DMS153 treated with DMSO at 0.1 percent for 48 hours (cell line): ENCODE data around the gene PDZRN4.
A peak's percentile ranks its signal among the peaks of the same experiment; 100 is the strongest.

Source experiments
- DNase-seq: peaks from one replicate; lab custom pipeline; 2025; ENCODE audit not compliant: unreplicated experiment; lab: John Stamatoyannopoulos, UW

Gene PDZRN4

DNA sequence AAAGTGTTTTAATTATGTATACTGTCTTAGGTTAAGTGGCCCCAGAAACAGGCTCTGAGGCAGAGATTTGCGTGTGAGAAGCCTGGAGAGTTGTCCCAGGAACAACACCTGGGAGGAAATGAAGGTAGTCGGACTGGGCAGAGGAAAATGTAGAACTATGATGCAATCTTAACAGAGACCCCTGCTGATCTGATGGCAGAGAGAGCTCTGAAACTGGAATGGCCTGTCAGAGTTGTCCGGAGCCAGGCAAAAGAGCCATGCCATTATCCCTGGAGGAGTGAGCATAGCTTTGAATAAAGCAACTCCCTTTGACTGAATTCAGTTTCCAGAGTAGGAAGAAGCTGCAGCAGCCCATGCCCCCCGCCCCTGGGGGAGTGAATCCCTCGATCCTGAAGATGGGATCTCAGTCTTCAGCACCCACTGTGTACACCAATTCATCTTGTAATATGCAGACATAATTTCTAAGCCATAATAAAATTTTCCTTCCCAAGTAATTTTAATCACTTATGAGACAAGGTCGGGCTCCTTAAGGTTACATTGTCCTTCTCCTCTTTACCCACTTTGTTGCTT, 264.8 kb downstream of the PDZRN4 start:
- DNase-seq: no peak

DNA sequence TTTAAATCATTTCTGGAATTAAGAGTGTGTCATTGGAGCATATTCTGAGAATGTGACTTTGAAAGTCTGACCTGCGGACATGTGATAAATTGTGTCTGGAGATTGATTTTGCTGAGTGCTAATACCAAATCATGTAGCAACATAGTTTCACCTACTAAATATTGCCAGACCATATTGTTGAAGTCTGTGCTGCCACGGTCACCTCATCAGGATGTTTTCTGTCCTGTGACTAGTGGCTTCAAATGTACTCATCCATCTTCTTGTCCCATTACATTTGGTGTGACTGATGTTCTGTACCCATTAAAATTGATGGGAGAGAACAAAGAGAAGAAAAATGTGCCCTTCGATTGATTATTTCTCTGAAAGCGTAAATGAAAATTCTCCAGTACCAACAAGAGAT, 265.3 kb downstream of the PDZRN4 start:
- no peak for DNase-seq

DNA sequence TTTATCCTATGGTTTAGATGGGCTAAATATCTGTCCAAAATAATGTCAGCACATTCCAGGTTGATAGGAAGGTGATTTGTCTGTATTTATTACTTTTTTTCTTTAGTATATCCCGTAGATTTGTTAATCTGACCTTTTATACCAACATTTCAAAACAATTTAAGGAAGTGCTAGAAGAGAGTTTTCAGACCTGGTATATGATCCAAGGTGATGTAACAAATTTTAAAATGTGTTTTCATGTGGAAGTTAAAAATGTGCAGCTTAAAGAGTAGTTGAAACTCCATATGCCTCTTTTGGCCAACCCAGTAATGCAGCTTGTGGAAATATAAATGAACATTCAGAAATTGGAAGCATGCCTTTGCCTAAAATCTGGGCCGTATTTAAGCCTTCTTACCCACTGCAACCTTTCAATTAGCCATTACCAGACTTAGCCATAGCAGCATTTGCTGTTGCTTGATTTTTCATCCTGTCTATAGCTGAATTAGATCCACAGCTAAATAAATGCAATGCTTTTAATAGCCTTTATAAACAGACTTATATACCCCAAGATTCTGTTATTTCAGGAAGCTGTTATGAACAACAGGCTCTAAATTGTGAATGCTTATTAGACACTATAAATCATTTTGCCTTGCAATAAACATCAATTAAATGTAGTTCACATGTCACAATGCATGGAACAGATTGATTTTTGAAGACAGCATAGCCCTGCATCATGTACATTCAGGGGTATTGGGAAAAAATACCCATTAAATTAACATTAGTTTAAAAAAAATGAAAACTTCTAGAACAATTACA, 271.2 kb downstream of the PDZRN4 start:
- DNase-seq: no peak

DNA sequence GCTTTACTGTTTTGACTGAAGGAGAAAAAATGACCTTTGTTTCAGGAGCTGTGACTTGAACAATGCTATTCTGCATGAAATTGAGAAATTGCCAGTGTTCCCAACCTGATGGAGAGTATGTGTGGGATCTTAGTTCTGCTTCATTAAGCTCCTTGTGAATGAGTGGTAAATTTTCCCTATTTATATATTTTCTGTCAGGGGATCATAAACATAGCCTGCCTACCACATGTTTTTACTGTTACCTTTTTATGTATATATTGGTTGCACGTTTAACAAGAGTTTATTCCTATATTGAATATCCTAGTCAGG, 271.7 kb downstream of the PDZRN4 start:
- DNase-seq: no peak

DNA sequence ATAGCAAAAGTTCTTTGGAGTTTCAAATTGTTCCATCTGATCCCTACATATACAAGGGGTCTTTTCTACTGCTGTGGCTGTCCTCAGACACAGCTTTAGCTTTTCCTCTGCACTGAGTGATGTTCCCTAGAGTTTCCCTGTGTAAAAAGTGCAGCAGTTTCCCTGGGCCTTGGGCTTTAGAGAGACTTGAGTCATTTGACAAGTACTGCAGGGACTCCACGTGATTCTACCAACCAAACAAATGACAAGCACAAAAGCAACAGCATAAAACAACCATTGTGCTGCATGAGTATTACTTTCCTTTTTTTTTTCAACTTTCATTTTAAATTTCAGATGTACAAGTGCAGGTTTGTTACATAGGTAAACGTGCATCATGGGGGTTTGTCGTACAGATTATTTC, 272.8 kb downstream of the PDZRN4 start:
- no peak for DNase-seq

DNA sequence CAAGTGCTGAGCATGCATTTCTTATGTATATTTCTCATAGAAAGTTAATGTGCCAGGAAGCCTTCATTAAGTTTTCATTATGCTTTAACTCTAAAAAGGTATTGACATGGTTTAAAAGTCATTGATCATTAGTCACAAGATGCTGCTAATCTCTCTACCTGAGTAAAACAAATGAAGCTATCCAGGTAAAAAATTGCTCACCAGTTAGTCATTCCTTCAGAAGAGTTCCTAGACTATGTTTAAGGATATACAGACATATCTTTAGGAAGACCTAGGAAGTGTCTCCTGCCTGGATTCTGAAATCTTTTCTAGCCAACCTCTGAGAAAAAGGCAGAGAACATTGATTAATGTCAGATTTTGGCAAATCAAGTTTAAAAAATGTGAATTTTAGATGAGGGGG, 274.2 kb downstream of the PDZRN4 start:
- no peak for DNase-seq

DNA sequence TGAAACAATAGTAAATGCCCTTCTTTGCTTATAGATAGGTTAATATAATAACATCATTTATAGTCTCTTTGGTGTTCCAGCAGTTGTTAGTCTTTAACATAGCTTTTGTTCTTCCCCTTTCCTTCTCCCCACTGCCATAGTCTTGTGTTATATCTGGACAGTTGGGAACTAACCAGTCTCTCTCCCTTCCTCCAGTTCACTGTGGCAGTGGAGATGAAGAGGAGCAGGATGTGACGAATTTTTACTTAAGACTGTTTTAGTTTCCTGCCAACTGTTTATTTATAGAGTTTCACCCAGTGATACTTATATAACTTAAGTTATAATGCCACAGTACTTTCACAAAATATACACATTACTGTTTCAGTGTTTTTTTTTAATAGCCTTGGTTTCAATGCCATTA, 277.4 kb downstream of the PDZRN4 start:
- DNase-seq: no peak

DNA sequence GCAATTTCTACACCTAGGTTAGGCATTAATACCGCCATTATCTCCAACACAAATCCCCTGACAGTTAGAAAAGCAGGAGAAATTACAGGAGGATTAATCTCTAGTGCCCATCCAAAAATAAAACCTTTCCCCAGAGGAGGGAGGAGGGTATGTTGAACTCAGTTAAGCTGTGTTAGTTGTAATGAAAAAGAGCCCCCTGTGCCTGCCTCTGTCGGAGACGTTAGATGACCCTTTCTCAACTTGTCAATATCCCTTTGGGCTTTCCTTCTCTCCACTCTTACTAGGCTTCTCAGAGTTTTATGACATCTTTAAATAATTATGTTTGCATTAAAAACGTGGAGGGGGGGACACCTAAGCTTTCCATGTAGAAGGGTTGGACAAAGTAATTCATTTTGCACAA, 278.2 kb downstream of the PDZRN4 start:
- no peak for DNase-seq

DNA sequence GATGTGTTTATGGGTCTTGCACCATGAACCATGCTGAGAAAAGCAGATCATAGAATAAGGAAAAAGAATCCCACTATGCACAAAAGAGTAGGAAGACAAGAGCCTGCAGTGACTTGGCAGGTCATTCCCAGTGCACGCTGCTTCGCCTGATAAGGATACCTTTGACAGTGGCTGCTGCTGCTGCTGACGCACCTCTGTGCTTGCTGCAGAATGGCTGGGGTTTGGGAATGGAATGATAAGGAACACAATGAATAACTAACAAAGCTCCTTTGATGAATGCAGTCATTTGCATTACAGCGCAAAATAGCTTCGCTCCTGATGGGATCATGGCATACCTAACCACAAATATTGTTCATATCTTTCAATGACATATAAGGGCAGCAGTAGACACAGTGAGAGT, 278.7 kb downstream of the PDZRN4 start:
- no peak for DNase-seq

DNA sequence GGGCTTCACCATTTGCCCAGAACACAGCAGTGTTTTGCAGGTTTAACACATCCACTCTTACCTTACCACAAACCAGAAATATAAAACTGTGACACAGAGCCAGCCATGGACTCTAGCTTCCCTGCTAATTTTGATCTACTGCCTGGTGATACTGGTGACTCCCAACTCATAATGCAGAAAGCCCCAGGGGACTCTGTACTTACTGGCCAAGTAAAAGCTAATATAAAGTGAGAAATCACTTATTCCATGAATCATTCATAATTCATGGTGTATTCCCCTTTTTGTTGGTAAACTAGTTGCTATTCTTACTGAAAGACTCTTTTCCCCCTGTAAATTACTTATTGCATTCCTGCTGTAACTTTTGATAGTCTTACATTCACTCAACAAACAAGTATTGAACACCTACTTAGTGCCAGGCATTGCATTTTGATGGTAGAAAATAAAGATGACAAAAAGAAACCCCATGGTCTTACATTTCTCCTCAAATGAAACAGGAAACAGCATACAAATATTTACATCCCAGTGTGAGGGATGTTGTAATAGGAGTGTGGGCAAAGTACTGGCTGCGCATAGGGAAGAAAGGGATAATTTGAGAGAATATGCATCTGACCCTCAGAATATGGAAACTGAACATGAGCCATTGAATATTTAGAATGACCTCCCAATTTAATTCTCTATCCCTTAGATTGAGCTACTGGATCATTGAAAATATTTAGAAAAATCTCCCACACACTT, 279.6 kb downstream of the PDZRN4 start:
- DNase-seq: no peak

DNA sequence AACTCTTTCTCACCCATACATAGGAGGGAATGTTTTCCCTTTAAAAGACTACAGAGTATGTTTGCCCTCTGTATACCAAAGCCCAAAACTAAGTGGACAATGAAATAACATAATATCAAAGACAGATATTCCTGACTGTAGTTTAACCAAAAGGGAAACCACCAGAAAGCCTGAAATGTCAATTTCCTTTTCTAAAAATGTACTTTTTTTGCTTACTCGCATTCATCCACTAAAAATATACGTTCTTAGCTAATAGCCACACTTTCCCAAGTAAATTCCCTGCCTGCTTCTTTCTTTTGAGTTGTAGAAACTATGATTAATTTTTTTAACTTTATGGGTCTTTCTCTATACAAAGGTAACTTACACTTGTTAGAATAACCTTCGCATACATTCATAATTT, 280.2 kb downstream of the PDZRN4 start:
- DNase-seq: no peak

DNA sequence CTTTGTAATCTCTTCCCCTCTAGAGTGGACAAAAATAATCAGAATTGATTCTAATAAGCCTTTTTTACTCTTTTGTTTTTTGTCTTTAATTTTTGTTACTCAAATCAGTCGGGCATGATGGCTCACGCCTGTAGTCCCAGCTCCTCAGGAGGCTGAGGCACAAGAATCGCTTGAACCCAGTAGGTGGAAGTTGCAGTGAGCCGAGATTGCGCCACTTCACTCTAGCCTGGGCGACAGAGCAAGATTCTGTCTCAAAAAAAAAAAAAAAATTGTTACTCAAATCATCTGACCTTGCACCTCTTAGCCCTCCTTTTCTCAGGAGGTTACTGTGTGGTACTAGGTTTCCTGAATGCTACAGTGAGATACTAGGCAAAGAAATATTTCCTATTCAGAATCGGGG, 280.6 kb downstream of the PDZRN4 start:
- DNase-seq: no peak

DNA sequence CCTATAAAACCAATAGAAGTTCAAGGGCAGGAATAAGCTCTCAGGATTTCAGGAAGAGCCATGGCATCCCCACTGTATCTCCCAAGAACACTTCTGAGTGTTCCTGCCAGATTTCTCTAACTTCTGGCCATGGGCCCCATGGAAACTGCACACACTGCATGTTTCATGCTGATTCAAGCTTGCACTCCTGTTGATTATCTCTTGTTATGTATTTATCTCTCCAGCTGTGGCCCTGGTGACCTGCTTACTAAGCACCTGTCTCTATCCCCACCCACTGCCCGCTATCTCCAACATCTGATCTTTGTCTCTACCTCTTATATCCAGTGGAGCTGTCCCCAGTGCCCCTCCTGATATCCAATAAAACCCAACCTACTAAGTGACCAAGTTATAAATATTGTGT, 285.3 kb downstream of the PDZRN4 start:
- no peak for DNase-seq

DNA sequence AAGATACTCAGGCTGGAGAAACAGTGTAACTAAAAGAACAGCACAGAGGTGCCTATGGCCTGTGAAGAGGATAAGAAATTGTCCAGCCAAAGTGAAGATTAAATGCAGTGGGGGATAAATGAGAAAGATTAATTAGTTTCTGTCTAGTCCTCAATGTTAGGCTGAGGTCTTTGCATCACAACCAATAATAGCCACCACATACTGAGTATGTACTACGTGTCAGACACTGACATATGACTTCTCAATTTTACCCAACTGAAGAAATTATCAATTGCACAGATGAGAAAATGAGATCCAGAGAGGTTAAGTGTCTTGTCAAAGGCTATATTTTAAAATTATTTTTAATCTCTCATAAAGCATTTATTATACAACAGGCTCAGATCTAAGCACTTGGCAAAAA, 285.9 kb downstream of the PDZRN4 start:
- no peak for DNase-seq

DNA sequence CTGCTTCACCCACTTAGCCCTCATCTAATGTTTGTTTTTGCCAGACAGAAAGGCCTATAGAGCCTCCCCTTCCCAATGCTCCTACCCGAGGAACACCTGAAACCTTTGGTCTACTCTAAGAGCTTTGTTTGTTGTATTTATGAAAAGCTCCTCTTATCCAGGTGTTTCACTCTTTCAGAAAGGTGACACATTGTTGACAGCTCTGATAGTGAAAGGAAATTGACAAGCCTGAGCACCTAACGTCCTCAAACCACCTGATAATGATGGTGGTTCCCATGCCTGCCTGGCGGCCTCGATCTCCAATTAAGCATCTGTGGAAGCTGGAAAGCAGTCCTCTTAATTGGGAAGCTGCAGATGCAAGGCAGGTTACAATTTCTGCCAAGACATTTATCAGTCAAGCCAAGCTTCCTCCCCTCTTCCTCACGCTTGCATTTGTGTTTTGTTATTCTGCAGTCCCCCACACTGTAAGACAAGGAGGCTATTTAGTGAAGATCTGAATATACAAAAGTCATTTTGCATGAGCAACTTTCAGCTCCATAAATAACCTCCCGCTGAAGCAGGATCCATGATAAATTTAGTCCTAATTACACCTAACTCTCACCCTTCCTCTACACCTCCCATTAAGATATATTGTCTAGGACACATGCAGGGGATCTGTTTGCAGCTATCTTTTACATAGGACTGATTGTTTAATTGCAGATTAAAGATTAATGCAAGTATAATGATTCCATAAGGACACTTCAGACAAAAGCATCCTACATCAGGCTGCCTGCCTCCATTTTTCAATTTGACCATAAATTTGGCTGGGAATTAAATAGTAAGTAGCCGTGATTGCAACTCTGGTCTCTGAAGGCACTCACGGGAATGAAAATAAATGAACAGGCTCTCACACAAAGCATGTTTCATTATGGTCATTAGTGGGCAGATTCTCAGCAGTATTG, 288.6 kb downstream of the PDZRN4 start:
- peak; percentile 81 for DNase-seq

DNA sequence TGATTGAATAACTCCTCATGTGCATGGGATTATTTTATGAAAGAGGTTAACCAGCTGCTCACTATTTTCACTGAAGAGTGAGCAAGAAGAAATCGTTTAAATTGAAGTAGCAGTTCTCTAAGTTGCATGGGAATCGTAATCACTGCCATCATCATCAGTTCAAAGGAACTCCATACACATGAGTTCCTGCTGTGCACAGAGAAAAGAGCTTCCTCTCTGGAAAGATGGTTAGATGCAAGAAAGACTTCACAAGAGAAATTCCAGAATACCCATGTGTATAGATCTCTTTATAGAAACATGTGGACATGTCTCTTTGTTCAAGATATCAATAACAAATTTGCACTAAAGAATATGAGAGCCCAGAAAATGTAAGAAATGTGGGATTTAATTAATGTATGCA, 291.3 kb downstream of the PDZRN4 start:
- DNase-seq: no peak

DNA sequence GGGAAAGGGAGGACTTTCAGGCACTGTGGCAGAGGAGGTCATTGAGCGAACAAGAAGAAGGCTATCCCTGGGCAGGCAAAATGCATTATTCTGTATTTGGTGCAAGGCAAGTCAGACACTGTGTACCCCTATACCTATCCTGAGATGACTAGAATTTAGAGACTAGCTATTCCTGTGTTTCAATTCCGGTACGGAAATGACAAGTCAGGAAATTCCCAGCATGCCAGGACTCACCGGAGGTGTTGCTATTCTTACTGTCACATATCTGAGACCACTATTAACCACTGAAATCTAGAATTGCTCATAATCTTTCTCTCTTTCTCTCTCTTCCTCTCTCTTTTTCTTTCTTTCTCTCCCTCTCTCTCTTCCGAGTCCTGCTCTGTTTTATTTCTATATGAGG, 297.1 kb downstream of the PDZRN4 start:
- no peak for DNase-seq

DNA sequence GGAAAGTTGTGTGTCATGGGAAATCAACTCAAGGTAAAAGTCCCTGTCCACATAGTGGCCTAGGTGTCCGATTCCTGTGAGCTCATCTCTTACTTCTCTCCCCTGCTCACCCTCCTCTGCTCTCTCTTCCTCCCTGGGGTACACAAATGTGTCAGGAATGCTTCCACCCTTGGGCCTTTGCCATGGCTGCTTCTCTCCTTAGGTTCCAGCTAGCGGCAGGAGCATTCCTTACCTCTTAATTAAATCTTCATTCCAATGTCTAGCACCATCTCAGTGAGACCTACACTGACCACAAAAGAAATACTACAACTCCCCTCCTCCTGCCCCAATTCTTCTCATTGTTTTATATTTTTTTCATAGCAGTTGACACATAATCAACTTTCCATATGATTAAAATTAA, 298.6 kb downstream of the PDZRN4 start:
- no peak for DNase-seq

DNA sequence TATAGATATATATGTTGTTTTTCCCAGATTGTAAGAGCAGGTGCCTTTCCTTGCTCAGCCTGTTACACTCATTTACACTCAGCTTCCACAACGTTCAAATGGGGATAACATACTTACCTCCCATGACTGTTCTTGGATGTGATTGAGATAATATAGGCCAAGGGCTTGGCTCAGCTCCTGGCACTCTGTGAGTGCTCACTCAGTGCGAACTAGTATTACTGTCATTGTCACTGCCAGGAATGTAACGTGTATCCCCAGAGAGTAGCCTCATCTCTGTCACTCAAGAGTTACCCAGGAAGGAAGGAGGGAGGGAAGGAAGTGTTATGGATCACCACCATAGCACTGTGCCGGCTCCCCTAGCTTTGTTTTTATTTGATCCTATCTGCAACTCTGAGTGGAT, 307.9 kb downstream of the PDZRN4 start:
- DNase-seq: no peak

DNA sequence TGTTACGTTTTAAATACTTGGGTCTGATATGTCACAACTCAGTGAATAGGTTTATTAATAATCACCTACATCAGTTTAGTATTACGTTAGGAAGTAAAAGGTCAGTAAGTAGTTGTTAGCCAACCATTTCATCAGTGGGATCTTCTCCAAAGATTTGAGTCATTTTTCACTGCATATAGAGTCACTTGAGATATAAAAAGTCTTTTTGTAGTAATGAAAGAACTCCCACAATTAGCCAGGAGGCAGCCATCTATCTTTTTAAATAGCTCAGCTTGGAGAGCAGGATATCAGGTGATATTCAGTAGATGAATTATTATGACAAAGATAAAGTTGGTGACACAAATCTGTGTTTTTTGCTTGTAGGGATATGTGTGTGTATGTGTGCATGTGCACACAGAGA, 309.3 kb downstream of the PDZRN4 start:
- DNase-seq: no peak

DNA sequence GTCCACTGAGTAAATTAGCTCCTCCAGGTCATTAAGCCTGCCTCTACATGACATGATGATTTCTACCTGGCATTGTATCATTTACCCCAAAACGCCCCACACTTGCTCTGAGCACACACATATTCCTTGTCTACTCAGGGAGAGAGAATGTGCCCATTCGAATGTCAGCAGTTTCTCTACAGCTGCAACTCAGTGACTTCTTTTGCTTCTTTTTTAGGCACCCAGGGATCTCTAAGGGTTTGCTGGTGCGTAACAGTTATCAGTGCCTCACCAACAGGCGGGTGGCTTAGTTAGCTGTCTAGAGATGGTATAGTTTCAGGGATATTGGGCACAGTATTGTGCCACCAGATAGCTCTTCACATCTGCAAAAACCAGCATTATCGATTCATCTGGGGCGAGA, 316.9 kb downstream of the PDZRN4 start:
- DNase-seq: no peak
